ENCODE results near the gene CALR.
"Not testable (repeated sequence)": the region's sequence is repeated elsewhere in the genome, so short reads cannot be mapped to it uniquely, and the experiment has no call there.

The CALR gene

GRCh38 chr19:12976109-12976508 is 37.7 kb downstream of the CALR start:
- DNase-seq (ENCODE audit: extremely low read depth in 1 of 2, low read depth in 1 of 2) = not testable (repeated sequence)

GRCh38 chr19:12979974-12980373 is 41.6 kb downstream of the CALR start:
- DNase-seq (ENCODE audit: extremely low read depth in 1 of 2, low read depth in 1 of 2) = no peak

GRCh38 chr19:12982648-12983047 is 44.2 kb downstream of the CALR start:
- no peak for DNase-seq (ENCODE audit: extremely low read depth in 1 of 2, low read depth in 1 of 2)

GRCh38 chr19:12983091-12983490 is 44.7 kb downstream of the CALR start:
- no peak for DNase-seq (ENCODE audit: extremely low read depth in 1 of 2, low read depth in 1 of 2)

- peak; percentile 26 to 75 for DNase-seq (ENCODE audit: extremely low read depth in 1 of 2, low read depth in 1 of 2)
Measured at GRCh38 chr19:12983542-12984142, 45.2 kb downstream of the CALR start.

GRCh38 chr19:12984143-12984627 is 45.8 kb downstream of the CALR start:
- no peak for DNase-seq (ENCODE audit: extremely low read depth in 1 of 2, low read depth in 1 of 2)

GRCh38 chr19:12984683-12985048 is 46.3 kb downstream of the CALR start:
- no peak for DNase-seq (ENCODE audit: extremely low read depth in 1 of 2, low read depth in 1 of 2)

- DNase-seq (ENCODE audit: extremely low read depth in 1 of 2, low read depth in 1 of 2) = no peak
Measured at GRCh38 chr19:12985049-12985776, 46.8 kb downstream of the CALR start.

- no peak for DNase-seq (ENCODE audit: extremely low read depth in 1 of 2, low read depth in 1 of 2)
Measured at GRCh38 chr19:12986726-12987125, 48.3 kb downstream of the CALR start.

GRCh38 chr19:12987190-12987589 is 48.8 kb downstream of the CALR start:
- DNase-seq (ENCODE audit: extremely low read depth in 1 of 2, low read depth in 1 of 2) = no peak

- no peak for DNase-seq (ENCODE audit: extremely low read depth in 1 of 2, low read depth in 1 of 2)
Measured at GRCh38 chr19:12987781-12988180, 49.4 kb downstream of the CALR start.

GRCh38 chr19:12990431-12990830 is 52.0 kb downstream of the CALR start:
- DNase-seq (ENCODE audit: extremely low read depth in 1 of 2, low read depth in 1 of 2) = no peak

- DNase-seq (ENCODE audit: extremely low read depth in 1 of 2, low read depth in 1 of 2) = no peak
Measured at GRCh38 chr19:12990853-12991252, 52.4 kb downstream of the CALR start.

GRCh38 chr19:12991296-12991695 is 52.9 kb downstream of the CALR start:
- DNase-seq (ENCODE audit: extremely low read depth in 1 of 2, low read depth in 1 of 2) = no peak

GRCh38 chr19:12992729-12993128 is 54.3 kb downstream of the CALR start:
- no peak for DNase-seq (ENCODE audit: extremely low read depth in 1 of 2, low read depth in 1 of 2)

GRCh38 chr19:12993562-12993961 is 55.2 kb downstream of the CALR start:
- DNase-seq (ENCODE audit: extremely low read depth in 1 of 2, low read depth in 1 of 2) = no peak
